ENCODE data around the gene NTM.

Gene NTM

GRCh38 chr11:131841925-131842635 is 471.7 kb downstream of the NTM start:
- TF ChIP-seq, protein P1, sequence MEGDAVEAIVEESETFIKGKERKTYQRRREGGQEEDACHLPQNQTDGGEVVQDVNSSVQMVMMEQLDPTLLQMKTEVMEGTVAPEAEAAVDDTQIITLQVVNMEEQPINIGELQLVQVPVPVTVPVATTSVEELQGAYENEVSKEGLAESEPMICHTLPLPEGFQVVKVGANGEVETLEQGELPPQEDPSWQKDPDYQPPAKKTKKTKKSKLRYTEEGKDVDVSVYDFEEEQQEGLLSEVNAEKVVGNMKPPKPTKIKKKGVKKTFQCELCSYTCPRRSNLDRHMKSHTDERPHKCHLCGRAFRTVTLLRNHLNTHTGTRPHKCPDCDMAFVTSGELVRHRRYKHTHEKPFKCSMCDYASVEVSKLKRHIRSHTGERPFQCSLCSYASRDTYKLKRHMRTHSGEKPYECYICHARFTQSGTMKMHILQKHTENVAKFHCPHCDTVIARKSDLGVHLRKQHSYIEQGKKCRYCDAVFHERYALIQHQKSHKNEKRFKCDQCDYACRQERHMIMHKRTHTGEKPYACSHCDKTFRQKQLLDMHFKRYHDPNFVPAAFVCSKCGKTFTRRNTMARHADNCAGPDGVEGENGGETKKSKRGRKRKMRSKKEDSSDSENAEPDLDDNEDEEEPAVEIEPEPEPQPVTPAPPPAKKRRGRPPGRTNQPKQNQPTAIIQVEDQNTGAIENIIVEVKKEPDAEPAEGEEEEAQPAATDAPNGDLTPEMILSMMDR (IDR thresholded peaks at IDR 0.05; ENCODE audit: extremely low read depth, missing control alignments), result no peak
- no peak for DNase-seq (ENCODE audit: low spot score)

DNA sequence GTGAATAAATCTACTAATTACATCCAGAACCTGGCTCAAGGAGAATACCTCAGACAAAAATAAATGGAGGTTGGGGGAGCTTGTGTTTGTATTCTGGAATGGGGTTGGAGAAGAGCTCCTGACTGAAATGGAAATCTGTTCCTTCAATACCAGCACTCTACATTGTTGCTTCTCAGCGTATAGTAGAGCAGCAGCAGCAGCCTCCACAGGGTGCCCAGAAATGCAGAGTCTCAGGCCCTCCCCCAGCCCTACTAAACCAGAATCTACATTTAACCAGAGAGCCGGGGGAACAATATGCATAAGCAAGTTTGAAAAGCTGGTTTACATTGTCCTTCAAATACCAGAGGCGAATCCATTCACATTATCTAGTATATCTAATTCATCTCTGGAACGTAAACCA is 474.8 kb downstream of the NTM start:
- TF ChIP-seq, protein P1 (IDR thresholded peaks at IDR 0.05; ENCODE audit: extremely low read depth, missing control alignments), result no peak
- DNase-seq (ENCODE audit: low spot score), result no peak

GRCh38 chr11:131849485-131849884 is 479.1 kb downstream of the NTM start:
- DNase-seq (ENCODE audit: low spot score), result no peak
- TF ChIP-seq, protein P1 (IDR thresholded peaks at IDR 0.05; ENCODE audit: extremely low read depth, missing control alignments), result no peak

GRCh38 chr11:131850507-131850906 is 480.1 kb downstream of the NTM start:
- DNase-seq (ENCODE audit: low spot score), result no peak
- TF ChIP-seq, protein P1 (IDR thresholded peaks at IDR 0.05; ENCODE audit: extremely low read depth, missing control alignments), result no peak

GRCh38 chr11:131851964-131852755 is 481.7 kb downstream of the NTM start:
- no peak for DNase-seq (ENCODE audit: low spot score)
- TF ChIP-seq, protein P1 (IDR thresholded peaks at IDR 0.05; ENCODE audit: extremely low read depth, missing control alignments), result no peak

DNA sequence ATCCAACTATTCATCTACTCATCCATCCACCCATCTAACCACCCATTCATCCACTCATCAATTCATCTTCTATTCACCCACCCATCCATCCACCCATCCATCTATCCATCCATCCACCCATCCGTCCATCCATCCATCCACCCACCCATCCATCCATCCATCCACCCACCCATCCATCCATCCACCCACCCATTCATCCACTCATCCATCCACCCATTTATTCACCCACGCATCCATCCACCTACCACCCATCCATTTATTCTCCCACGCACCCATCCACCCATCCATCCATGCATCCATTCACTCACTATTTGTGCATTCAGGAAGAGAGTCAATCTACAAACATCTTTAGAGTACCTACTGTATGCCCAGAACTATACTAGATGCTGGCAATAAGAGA is 482.3 kb downstream of the NTM start:
- DNase-seq (ENCODE audit: low spot score), result no peak
- TF ChIP-seq, protein P1 (IDR thresholded peaks at IDR 0.05; ENCODE audit: extremely low read depth, missing control alignments), result no peak

- TF ChIP-seq, protein P1 (IDR thresholded peaks at IDR 0.05; ENCODE audit: extremely low read depth, missing control alignments), result no peak
- no peak for DNase-seq (ENCODE audit: low spot score)
These were observed 484.0 kb downstream of the NTM start for GRCh38 chr11:131854391-131854790.
